IMR-90 (cell line): ENCODE results near the gene ARHGAP24.

Source experiments
- CTCF ChIP-seq: conservative IDR thresholded peaks from 2 replicates; pipeline ENCODE4 v1.5.1; 2012; ENCODE audit warnings: mild to moderate bottlenecking, low read depth, low read length, improper control_type of control experiment
- ELK1 ChIP-seq: fragments of 150-350 bp; IDR thresholded peaks from 2 replicates; pipeline ENCODE4 v1.6.1; 2016; ENCODE audit warnings: low read depth, mild to moderate bottlenecking, low read length, moderate library complexity, borderline replicate concordance
- MXI1 ChIP-seq: IDR thresholded peaks from 2 replicates; pipeline ENCODE4 v1.6.1; 2012; ENCODE audit warnings: low read depth, mild to moderate bottlenecking, low read length, moderate library complexity, borderline replicate concordance

DNA sequence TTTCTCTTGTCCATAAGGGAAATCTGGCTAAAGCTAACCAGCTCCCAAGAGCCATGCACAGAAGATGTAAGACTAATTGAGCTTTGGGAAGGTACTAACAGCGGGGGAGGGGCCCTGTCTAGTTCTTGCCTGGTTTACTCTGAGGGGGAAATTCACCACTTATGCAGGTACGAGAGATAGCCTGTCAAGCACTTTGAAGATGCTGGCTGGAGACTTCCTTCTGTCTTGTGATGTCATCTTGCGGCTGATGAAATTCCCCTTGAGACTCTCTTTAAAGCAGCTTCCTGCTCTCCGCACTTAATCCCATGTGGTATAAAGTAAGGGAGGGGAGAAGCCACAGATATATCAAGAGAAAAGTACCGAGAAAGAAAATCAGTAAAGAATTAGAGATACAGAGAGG lies 539.6 kb downstream of the ARHGAP24 start:
- TF ChIP-seq ELK1: no peak
- TF ChIP-seq CTCF: no peak
- no peak for TF ChIP-seq MXI1
